Common myeloid progenitor, CD34-positive (primary cell): ENCODE data around the gene ZSCAN4.

Source experiments
- CTCF ChIA-PET: fragments of 350-600 bp; sonication (Branson Sonifier 250); formaldehyde crosslinking; loops from one replicate; lab custom pipeline; 2021; ENCODE audit warnings: antibody characterized with exemption; lab: Charles Lee
- POLR2A ChIA-PET: fragments of 350-600 bp; sonication (Branson Sonifier 250); formaldehyde crosslinking; loops from one replicate; lab custom pipeline; 2021; ENCODE audit warnings: antibody characterized with exemption; lab: Charles Lee
- DNase-seq, 3 donors: peaks; one replicate each; pipeline versions ENCODE4 v3.0.0 to v3.0.0-alpha.2; 2013
- H3K27ac ChIP-seq, 2 experiments: 1 replicate in 1 of 2; 2 replicates in 1 of 2; pipeline ENCODE4 v1.7.0; 2013; ENCODE audit warnings: inconsistent platforms in 2 of 2, low read length in 2 of 2, mild to moderate bottlenecking in 2 of 2, low read depth in 1 of 2, moderate library complexity in 1 of 2; ENCODE audit not compliant: severe bottlenecking in 2 of 2, insufficient read depth in 1 of 2, poor library complexity in 1 of 2
- H3K27me3 ChIP-seq, 5 experiments: replicated peaks in 2 of 5; 1 replicate in 3 of 5; 2 replicates in 2 of 5; pipeline versions ENCODE4 v1.6.1 to v1.7.0; 2013; ENCODE audit warnings: low read length in 4 of 5, mild to moderate bottlenecking in 2 of 5, moderate library complexity in 2 of 5, inconsistent platforms in 1 of 5; ENCODE audit not compliant: insufficient read depth in 5 of 5, control insufficient read depth in 4 of 5
- H3K36me3 ChIP-seq, 4 experiments: 1 replicate in 2 of 4; 2 replicates in 2 of 4; pipeline versions ENCODE4 v1.6.1 to v1.7.0; 2013; ENCODE audit warnings: low read length in 3 of 4, control low read depth in 1 of 4, mild to moderate bottlenecking in 1 of 4; ENCODE audit not compliant: control insufficient read depth in 4 of 4, insufficient read depth in 4 of 4
- H3K4me1 ChIP-seq, 4 experiments: 1 replicate in 3 of 4; 2 replicates in 1 of 4; pipeline versions ENCODE4 v1.6.1 to v1.7.1; 2013; ENCODE audit warnings: low read length in 3 of 4, mild to moderate bottlenecking in 3 of 4, control low read depth in 1 of 4, inconsistent platforms in 1 of 4, moderate library complexity in 1 of 4; ENCODE audit not compliant: control insufficient read depth in 4 of 4, insufficient read depth in 4 of 4; ENCODE audit errors: control extremely low read depth in 1 of 4
- H3K4me3 ChIP-seq, 7 experiments: 1 replicate in 4 of 7; 2 replicates in 3 of 7; pipeline versions ENCODE4 v1.5.1 to v1.7.0; 2013; ENCODE audit warnings: mild to moderate bottlenecking in 7 of 7, low read length in 6 of 7, moderate library complexity in 6 of 7, inconsistent platforms in 2 of 7, low read depth in 2 of 7, control low read depth in 1 of 7; ENCODE audit not compliant: insufficient read depth in 4 of 7, control insufficient read depth in 1 of 7; ENCODE audit errors: extremely low read depth in 1 of 7
- H3K9me3 ChIP-seq, 5 experiments: 1 replicate in 4 of 5; 2 replicates in 1 of 5; pipeline versions ENCODE4 v1.6.1 to v1.7.1; 2013; ENCODE audit warnings: low read length in 4 of 5, mild to moderate bottlenecking in 2 of 5, inconsistent platforms in 1 of 5, low read depth in 1 of 5, moderate library complexity in 1 of 5; ENCODE audit not compliant: control insufficient read depth in 4 of 5, insufficient read depth in 2 of 5; ENCODE audit errors: control extremely low read depth in 1 of 5
- WGBS: methylation state at CpG from one replicate; pipeline ENCODE4 v1.1.5; 2013; ENCODE audit not compliant: insufficient coverage; 5-methylcytosine and 5-hydroxymethylcytosine counted together

Gene ZSCAN4

DNA sequence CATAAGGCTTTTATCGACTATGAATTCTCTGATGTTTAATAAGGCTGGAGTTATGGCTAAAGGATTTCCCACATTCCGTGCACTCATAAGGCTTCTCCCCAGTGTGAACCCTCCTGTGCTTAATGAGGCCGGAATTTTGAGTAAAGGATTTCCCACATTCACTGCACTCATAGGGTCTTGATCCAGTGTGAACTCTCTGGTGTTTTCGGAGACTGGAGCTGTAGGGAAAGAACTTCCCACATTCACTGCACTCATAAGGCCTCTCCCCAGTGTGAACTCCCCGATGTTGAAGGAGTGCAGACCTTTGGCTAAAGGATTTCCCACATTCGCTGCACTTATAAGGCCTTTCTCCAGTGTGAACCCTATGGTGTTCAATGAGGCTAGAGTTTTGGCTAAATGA is 32.9 kb downstream of the ZSCAN4 start:
- POLR2A ChIA-PET = no interaction called here
- WGBS = 92% methylated on average over 4 of the region's 6 CpGs
- CTCF ChIA-PET = no interaction called here
- Histone ChIP-seq H3K9me3 (peaks cover 5 to 57% (median 47%) of the 10 kb centered on the region in 5 experiments), H3K27me3 (no peaks in the 10 kb centered on the region), H3K27ac (no peak overlapping the region), H3K4me3 (no peak overlapping the region), H3K4me1 (peaks cover 0 to 2% (median 0%) of the 10 kb centered on the region in 4 experiments), H3K36me3 (peaks cover 45 to 85% (median 64%) of the 10 kb centered on the region in 4 experiments)
- DNase-seq = no peak

DNA sequence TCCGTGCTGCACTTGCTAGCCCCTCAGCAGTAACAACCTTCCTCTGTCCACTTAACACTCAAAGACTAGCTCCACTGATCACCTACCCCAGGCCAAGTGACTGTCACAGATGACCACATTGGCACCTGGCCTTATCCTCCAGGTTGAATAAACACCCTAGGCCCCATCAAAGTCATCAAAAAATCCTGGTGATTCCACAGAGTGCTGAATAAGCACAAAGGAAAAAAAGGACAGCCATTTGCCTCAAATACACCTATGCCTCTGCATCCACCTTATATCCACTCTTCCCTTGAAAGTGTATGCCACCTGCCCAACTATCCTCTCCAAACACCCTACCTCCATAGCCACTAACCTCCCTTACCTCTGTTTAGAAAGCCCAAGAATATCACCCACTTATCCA is 37.6 kb downstream of the ZSCAN4 start:
- no peaks in the 10 kb centered on the region for H3K27me3 ChIP-seq
- CTCF ChIA-PET = no interaction called here
- POLR2A ChIA-PET = no interaction called here
- peaks cover 32 to 59% (median 44%) of the 10 kb centered on the region in 4 experiments for H3K36me3 ChIP-seq
- no peak for DNase-seq
- H3K27ac ChIP-seq = no peak overlapping the region
- WGBS = 100% methylated on average over 1 of the region's 1 CpG
- peaks cover 0 to 21% (median 3%) of the 10 kb centered on the region in 4 experiments for H3K4me1 ChIP-seq
- H3K4me3 ChIP-seq = peak overlapping the region in 1 of 7 experiments; percentile 25
- H3K9me3 ChIP-seq = peaks cover 3 to 49% (median 41%) of the 10 kb centered on the region in 5 experiments

DNA sequence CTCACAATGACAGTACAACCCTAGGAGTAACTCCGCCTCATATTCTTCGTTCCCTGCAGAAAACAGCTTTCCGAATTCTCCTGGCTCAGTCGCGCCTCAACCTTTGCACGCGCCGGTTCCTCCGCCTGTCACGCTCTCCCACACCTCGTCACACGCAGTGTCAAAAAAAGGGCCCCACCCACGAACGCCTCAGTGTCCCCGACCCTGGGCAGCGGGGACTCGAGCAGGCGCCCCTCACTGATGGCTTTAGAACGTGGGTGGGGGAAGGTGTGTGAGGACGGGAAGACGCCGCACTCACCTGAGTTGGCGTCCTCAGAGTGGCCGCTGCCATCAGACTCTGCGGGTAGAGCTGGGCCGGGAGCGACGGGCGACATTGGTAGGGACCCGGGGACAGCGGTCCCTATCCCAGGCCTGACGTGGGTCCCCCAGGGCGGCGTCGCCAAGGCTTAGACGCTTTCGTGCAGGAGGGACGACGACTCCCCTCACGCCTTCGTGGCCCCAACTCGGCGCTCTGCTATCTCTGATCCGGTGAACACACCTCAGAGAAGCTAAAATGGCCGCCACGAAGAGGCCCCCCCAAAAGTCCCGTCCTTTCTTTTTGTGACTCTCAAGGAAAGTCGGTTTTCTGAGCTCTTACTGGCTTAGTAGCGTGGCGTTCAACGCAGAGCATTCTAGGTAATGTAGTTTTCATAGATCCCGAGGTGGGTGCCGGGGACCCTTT is 40.1 kb downstream of the ZSCAN4 start, which contains the start of gene ZNF154:
TSS of gene ZNF154 (minus strand) at position 564 of the 721 bp plus-strand sequence. CDS start at position 331, 233 bp downstream.
- ChIA-PET CTCF (interaction anchor here (0.9 to 1.6 kb wide), 3 partner anchors 9 to 131 kb away, joined by 3 to 4 read pairs (median 3); partner anchors contain the start of gene ZNF551), POLR2A (interaction anchor here (0.6 to 1.1 kb wide), 3 partner anchors 27 to 273 kb away, joined by 3 to 4 read pairs (median 3); partner anchors contain the start of genes ZNF551 and ZNF749)
- Histone ChIP-seq H3K27me3 (no peaks in the 10 kb centered on the region), H3K27ac (peak within 1 kb of the TSS; percentile 89 to 90), H3K4me3 (peak within 1 kb of the TSS; percentile 58 to 95 (median 74)), H3K9me3 (peaks cover 0 to 29% (median 21%) of the 10 kb centered on the region in 5 experiments), H3K36me3 (peaks cover 15 to 34% (median 25%) of the 10 kb centered on the region in 4 experiments), H3K4me1 (peaks cover 0 to 21% (median 3%) of the 10 kb centered on the region in 4 experiments)
- peak; percentile 87 to 96 (median 95) for DNase-seq
- 3% methylated on average over 42 of the region's 53 CpGs for WGBS

DNA sequence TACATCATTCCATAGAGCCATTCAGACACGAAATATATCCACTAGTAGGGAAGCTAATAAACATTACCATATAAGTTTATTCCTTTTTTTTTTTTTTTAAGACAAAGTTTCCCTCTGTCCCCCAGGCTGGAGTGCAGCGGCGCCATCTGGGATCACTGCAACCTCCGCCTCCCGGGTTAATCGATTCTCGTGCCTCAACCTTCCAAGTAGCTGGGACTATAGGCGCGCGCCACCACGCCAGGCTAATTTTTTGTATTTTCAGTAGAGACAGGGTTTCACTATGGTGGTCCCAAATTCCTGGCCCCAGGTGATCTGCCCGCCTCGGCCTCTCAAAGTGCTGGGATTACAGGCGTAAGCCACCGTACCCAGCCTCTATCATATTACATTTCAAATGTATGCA is 40.9 kb downstream of the ZSCAN4 start:
- ChIA-PET CTCF (interaction anchor here (0.9 to 1.0 kb wide), 2 partner anchors 28 to 132 kb away, joined by 3 read pairs; partner anchors contain the start of gene ZNF551), POLR2A (interaction anchor here (0.6 to 1.1 kb wide), 3 partner anchors 28 to 274 kb away, joined by 3 to 4 read pairs (median 3); partner anchors contain the start of genes ZNF551 and ZNF749)
- peak overlapping the region in 5 of 7 experiments; percentile 66 to 95 (median 80) for H3K4me3 ChIP-seq
- H3K27me3 ChIP-seq = no peaks in the 10 kb centered on the region
- DNase-seq = no peak
- no peak overlapping the region for H3K27ac ChIP-seq
- 85% methylated on average over 10 of the region's 15 CpGs for WGBS
- peaks cover 0 to 21% (median 3%) of the 10 kb centered on the region in 4 experiments for H3K4me1 ChIP-seq
- H3K36me3 ChIP-seq = peaks cover 8 to 26% (median 19%) of the 10 kb centered on the region in 4 experiments
- peaks cover 0 to 23% (median 17%) of the 10 kb centered on the region in 5 experiments for H3K9me3 ChIP-seq

DNA sequence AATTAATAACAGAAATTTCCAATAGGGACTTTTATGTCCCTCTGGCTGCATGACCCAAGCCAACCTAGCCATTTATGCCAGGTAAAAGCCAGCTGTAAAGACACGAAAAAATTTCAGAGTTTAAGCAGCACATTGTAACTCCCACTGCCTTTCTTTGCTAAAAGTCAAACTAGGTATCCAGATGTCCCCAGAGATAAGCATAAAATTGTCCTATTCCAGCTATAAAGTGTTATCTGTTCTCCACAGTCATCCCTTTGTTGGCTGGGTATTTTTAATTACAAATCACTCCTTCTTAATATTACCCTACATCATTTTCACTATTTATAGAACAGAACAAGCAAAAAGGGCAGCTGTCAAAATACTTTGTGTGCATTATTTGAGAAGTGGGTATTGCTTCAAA is 43.5 kb downstream of the ZSCAN4 start:
- H3K27me3 ChIP-seq = no peaks in the 10 kb centered on the region
- peaks cover 0 to 17% (median 3%) of the 10 kb centered on the region in 5 experiments for H3K9me3 ChIP-seq
- H3K27ac ChIP-seq = no peak overlapping the region
- H3K4me3 ChIP-seq = no peak overlapping the region
- CTCF ChIA-PET = interaction anchor here (0.9 kb wide), 1 partner anchor 11 kb away, joined by 3 read pairs; no protein-coding TSS in a partner anchor
- peaks cover 0 to 17% (median 3%) of the 10 kb centered on the region in 4 experiments for H3K4me1 ChIP-seq
- peaks cover 2 to 5% (median 4%) of the 10 kb centered on the region in 4 experiments for H3K36me3 ChIP-seq
- peak in 1 of 3 donors; percentile 45 for DNase-seq
- POLR2A ChIA-PET = no interaction called here
- WGBS = 75% methylated on average over 1 of the region's 1 CpG

DNA sequence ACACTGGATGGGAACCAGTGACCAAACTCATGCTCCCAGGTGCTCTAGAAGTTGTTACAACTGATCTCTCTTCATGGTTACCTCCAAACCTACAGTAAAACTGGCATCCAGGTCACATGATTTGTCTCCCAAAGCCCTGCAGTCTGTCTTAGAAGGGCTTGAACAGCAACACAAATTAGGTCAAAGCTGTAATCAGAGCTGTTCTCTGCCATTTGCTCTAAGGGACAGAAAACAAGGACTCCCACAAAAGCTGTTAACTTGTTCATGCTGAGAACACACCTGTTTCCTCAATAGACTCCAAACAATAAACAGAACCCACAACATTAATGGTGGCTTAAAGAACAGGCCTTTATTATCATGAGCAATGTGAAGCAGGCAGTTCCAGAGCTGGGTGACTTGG is 50.7 kb downstream of the ZSCAN4 start:
- H3K9me3 ChIP-seq = peaks cover 4 to 58% (median 53%) of the 10 kb centered on the region in 5 experiments
- DNase-seq = no peak
- H3K4me3 ChIP-seq = peak overlapping the region in 2 of 7 experiments; percentile 3 to 28
- no peaks in the 10 kb centered on the region for H3K4me1 ChIP-seq
- no peak overlapping the region for H3K27ac ChIP-seq
- POLR2A ChIA-PET = no interaction called here
- no peaks in the 10 kb centered on the region for H3K27me3 ChIP-seq
- CTCF ChIA-PET = interaction anchor here (0.6 to 1.3 kb wide), 2 partner anchors 35 to 194 kb away, joined by 3 read pairs; no protein-coding TSS in a partner anchor
- peaks cover 43 to 60% (median 51%) of the 10 kb centered on the region in 4 experiments for H3K36me3 ChIP-seq
